Neural progenitor cell (in vitro differentiated cells): ENCODE data around the gene ZNF747. TPM values are rescaled to one million over a fixed set of nuclear protein-coding genes. Genes with fewer than 3 reads are reported as not detected.

Experiments used
- DNase-seq: peaks from one replicate; pipeline ENCODE4 v3.0.0-alpha.2; 2016; ENCODE audit warnings: low spot score
- H2AFZ ChIP-seq: fragments of 200-600 bp; sonication (generic); replicated peaks from 2 replicates; pipeline ENCODE4 v1.6.1; 2016; ENCODE audit warnings: antibody characterized with exemption
- H3F3A ChIP-seq: fragments of 200-600 bp; sonication (generic); 2 replicates; pipeline ENCODE4 v1.6.1; 2016; ENCODE audit warnings: antibody characterized with exemption, low read depth
- H3K27ac ChIP-seq: fragments of 200-600 bp; sonication (generic); 2 replicates; pipeline ENCODE4 v1.5.1; 2016; ENCODE audit warnings: mild to moderate bottlenecking
- H3K27me3 ChIP-seq: fragments of 200-600 bp; sonication (generic); 2 replicates; pipeline ENCODE4 v1.6.1; 2016; ENCODE audit warnings: mild to moderate bottlenecking, moderate library complexity
- H3K36me3 ChIP-seq: fragments of 200-600 bp; sonication (generic); 2 replicates; pipeline ENCODE4 v1.5.1; 2016
- H3K4me1 ChIP-seq: fragments of 200-600 bp; sonication (generic); 2 replicates; pipeline ENCODE4 v1.6.1; 2016; ENCODE audit warnings: mixed run types
- H3K4me2 ChIP-seq: fragments of 200-600 bp; sonication (generic); 2 replicates; pipeline ENCODE4 v1.6.1; 2016
- H3K4me3 ChIP-seq: fragments of 200-600 bp; sonication (generic); 2 replicates; pipeline ENCODE4 v1.5.1; 2016
- H3K79me2 ChIP-seq: fragments of 200-600 bp; sonication (generic); 2 replicates; pipeline ENCODE4 v1.6.1; 2016; ENCODE audit warnings: low read depth
- H3K9ac ChIP-seq: fragments of 200-600 bp; sonication (generic); 2 replicates; pipeline ENCODE4 v1.6.1; 2016
- H3K9me3 ChIP-seq: fragments of 200-600 bp; sonication (generic); 2 replicates; pipeline ENCODE4 v1.5.1; 2016; ENCODE audit warnings: low read depth
- H4K20me1 ChIP-seq: fragments of 200-600 bp; sonication (generic); 2 replicates; pipeline ENCODE4 v1.6.1; 2016; ENCODE audit warnings: low read depth
- H3K27ac Mint-ChIP-seq: 3 replicates; pipeline ENCODE4 v1.8.0; 2021; ENCODE audit warnings: mixed read lengths
- H3K27me3 Mint-ChIP-seq: 2 replicates; pipeline ENCODE4 v1.8.0; 2022; ENCODE audit warnings: low read depth, mild to moderate bottlenecking, inconsistent platforms, moderate library complexity, mixed read lengths; ENCODE audit not compliant: insufficient read depth
- H3K36me3 Mint-ChIP-seq: 3 replicates; pipeline ENCODE4 v1.8.0; 2021; ENCODE audit warnings: mixed read lengths
- H3K4me1 Mint-ChIP-seq: 3 replicates; pipeline ENCODE4 v1.8.0; 2021; ENCODE audit warnings: mixed read lengths
- H3K4me3 Mint-ChIP-seq: 3 replicates; pipeline ENCODE4 v1.8.0; 2021; ENCODE audit warnings: mild to moderate bottlenecking, moderate library complexity, mixed read lengths
- H3K9me3 Mint-ChIP-seq: 3 replicates; pipeline ENCODE4 v1.8.0; 2020; ENCODE audit warnings: mixed read lengths
- EZH2 ChIP-seq: fragments of 200-600 bp; sonication (generic); IDR thresholded peaks from 2 replicates; pipeline ENCODE4 v1.6.1; 2017; ENCODE audit warnings: antibody characterized with exemption, mild to moderate bottlenecking, moderate library complexity
- EZH2phosphoT487 ChIP-seq: fragments of 200-600 bp; sonication (generic); IDR thresholded peaks from 2 replicates; pipeline ENCODE4 v1.6.1; 2017; ENCODE audit warnings: antibody characterized with exemption
- microRNA-seq: library from miRNA; unstranded; fragments of <30 nt; microRNA quantifications from one replicate; pipeline ENCODE4, GENCODE V29; 2016
- small RNA-seq: library from RNA; depleted of rRNA; stranded (forward); fragments of <200 nt; gene quantifications from one replicate; pipeline ENCODE3, GENCODE V24; 2015
- total RNA-seq: library from RNA; depleted of rRNA; stranded (reverse); fragments of >200 nt; gene quantifications from 2 replicates; pipeline ENCODE4 v1.2.3, GENCODE V29; 2015; ENCODE audit warnings: low replicate concordance
- TF ChIP-seq, protein P1 (sequence below): fragments of 200-600 bp; sonication (generic); IDR thresholded peaks from 2 replicates; pipeline ENCODE4 v1.5.1; 2017; ENCODE audit warnings: antibody characterized with exemption, mild to moderate bottlenecking

Gene ZNF747
- total RNA-seq, 1 donor from 2014 or later, result 7.0 TPM

- Mint-ChIP-seq H3K27ac (no peak overlapping the region), H3K4me3 (no peak overlapping the region), H3K9me3 (no peaks in the 10 kb centered on the region), H3K4me1 (peaks cover 2% of the 10 kb centered on the region), H3K36me3 (no peaks in the 10 kb centered on the region), H3K27me3 (peaks cover 12% of the 10 kb centered on the region)
- H4K20me1 ChIP-seq, result no peaks in the 10 kb centered on the region
- no peaks in the 10 kb centered on the region for H3F3A ChIP-seq
- no peak for DNase-seq
- H3K36me3 ChIP-seq, result no peaks in the 10 kb centered on the region
- peaks cover 4% of the 10 kb centered on the region for H3K4me1 ChIP-seq
- no peak overlapping the region for H3K27ac ChIP-seq
- no peaks in the 10 kb centered on the region for H3K9me3 ChIP-seq
- H2AFZ ChIP-seq, result no peak overlapping the region
- no peaks in the 10 kb centered on the region for H3K27me3 ChIP-seq
- H3K79me2 ChIP-seq, result no peaks in the 10 kb centered on the region
- H3K4me3 ChIP-seq, result no peak overlapping the region
- H3K9ac ChIP-seq, result no peak overlapping the region
- H3K4me2 ChIP-seq, result no peak overlapping the region
- TF ChIP-seq EZH2phosphoT487, result no peak
- no peak for TF ChIP-seq EZH2
- TF ChIP-seq, protein P1, sequence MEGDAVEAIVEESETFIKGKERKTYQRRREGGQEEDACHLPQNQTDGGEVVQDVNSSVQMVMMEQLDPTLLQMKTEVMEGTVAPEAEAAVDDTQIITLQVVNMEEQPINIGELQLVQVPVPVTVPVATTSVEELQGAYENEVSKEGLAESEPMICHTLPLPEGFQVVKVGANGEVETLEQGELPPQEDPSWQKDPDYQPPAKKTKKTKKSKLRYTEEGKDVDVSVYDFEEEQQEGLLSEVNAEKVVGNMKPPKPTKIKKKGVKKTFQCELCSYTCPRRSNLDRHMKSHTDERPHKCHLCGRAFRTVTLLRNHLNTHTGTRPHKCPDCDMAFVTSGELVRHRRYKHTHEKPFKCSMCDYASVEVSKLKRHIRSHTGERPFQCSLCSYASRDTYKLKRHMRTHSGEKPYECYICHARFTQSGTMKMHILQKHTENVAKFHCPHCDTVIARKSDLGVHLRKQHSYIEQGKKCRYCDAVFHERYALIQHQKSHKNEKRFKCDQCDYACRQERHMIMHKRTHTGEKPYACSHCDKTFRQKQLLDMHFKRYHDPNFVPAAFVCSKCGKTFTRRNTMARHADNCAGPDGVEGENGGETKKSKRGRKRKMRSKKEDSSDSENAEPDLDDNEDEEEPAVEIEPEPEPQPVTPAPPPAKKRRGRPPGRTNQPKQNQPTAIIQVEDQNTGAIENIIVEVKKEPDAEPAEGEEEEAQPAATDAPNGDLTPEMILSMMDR, result no peak
These were observed 49.8 kb downstream of the ZNF747 start for GRCh38 chr16:30484887-30485286.

DNA sequence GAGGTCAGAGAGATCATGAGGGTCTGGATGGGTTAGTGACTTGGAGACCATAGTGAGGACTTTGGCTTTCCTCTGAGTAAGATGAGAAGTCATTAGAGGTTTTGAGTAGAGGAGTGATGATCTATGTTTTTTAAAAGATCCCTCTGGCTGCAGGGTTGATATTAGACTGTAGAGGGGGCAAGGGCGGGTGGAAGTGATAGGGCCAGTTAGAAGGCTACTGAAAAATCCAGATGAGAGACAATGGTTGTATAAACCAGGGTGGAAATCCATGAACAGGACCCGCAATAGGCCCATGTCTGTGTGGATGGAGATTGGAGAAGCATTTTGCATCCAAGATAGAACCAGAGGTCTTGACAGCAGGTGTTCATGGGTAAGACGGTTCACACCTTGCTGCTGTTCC, 52.3 kb downstream of the ZNF747 start:
- TF ChIP-seq EZH2phosphoT487, result no peak
- TF ChIP-seq, protein P1, result peak; percentile 7
- Histone ChIP-seq H4K20me1 (no peaks in the 10 kb centered on the region), H3K36me3 (no peaks in the 10 kb centered on the region), H3K27ac (no peak overlapping the region), H3K4me3 (no peak overlapping the region), H2AFZ (no peak overlapping the region), H3K9ac (no peak overlapping the region), H3K9me3 (no peaks in the 10 kb centered on the region), H3F3A (no peaks in the 10 kb centered on the region), H3K79me2 (no peaks in the 10 kb centered on the region), H3K27me3 (no peaks in the 10 kb centered on the region), H3K4me1 (no peaks in the 10 kb centered on the region), H3K4me2 (no peak overlapping the region)
- Mint-ChIP-seq H3K36me3 (no peaks in the 10 kb centered on the region), H3K9me3 (no peaks in the 10 kb centered on the region), H3K4me3 (no peak overlapping the region), H3K4me1 (peaks cover 2% of the 10 kb centered on the region), H3K27me3 (peaks cover 19% of the 10 kb centered on the region), H3K27ac (no peak overlapping the region)
- no peak for DNase-seq

GRCh38 chr16:30481381-30481780, 53.3 kb downstream of the ZNF747 start:
- H3K27ac Mint-ChIP-seq, result no peak overlapping the region

More at GRCh38 chr16:30481381-30481780, 53.3 kb downstream of the ZNF747 start:
- Histone ChIP-seq H3K9ac (no peak overlapping the region), H3K79me2 (no peaks in the 10 kb centered on the region), H3K4me1 (no peaks in the 10 kb centered on the region), H3K4me2 (no peak overlapping the region), H3K27ac (no peak overlapping the region), H3F3A (no peaks in the 10 kb centered on the region), H4K20me1 (no peaks in the 10 kb centered on the region), H3K36me3 (no peaks in the 10 kb centered on the region), H3K4me3 (no peak overlapping the region), H2AFZ (no peak overlapping the region), H3K9me3 (no peaks in the 10 kb centered on the region), H3K27me3 (no peaks in the 10 kb centered on the region)
- TF ChIP-seq EZH2phosphoT487, result no peak
- no peak for TF ChIP-seq EZH2
- TF ChIP-seq, protein P1, result no peak
- Mint-ChIP-seq H3K4me1 (peaks cover 2% of the 10 kb centered on the region), H3K36me3 (no peaks in the 10 kb centered on the region), H3K27me3 (peaks cover 15% of the 10 kb centered on the region), H3K9me3 (no peaks in the 10 kb centered on the region), H3K4me3 (no peak overlapping the region)
- no peak for DNase-seq

Small RNAs within 50 kb of the gene (microRNA-seq; reads per million reads assigned to microRNA genes)
- gene MIR4518, result not detected

Small RNAs within 50 kb of the gene (small RNA-seq; reads per million reads assigned to genes)
- not detected for gene MIR4518
- gene RNU7-61P, result not detected

Other genes starting within 250 kb of the ZNF747 start
- 30.4 and 55.1 TPM in 2 replicates for gene CD2BP2, start 179.6 kb downstream of the ZNF747 start, total RNA-seq
- 8.2 and 23.4 TPM in 2 replicates for gene TBC1D10B, start 164.4 kb downstream of the ZNF747 start, total RNA-seq
- 0.68 and 4.1 TPM in 2 replicates for gene MYL11, start 160.1 kb downstream of the ZNF747 start, total RNA-seq
- 1.1 TPM in 1 of 2 replicates, not detected in the other for gene SEPTIN1, start 152.3 kb downstream of the ZNF747 start, total RNA-seq
- 39.3 and 41.8 TPM in 2 replicates for gene ZNF48, start 139.4 kb downstream of the ZNF747 start, total RNA-seq
- 6.0 and 17.7 TPM in 2 replicates for gene ZNF771, start 127.3 kb downstream of the ZNF747 start, total RNA-seq
- gene DCTPP1, start 104.8 kb downstream of the ZNF747 start, total RNA-seq, result 30.4 and 47.9 TPM in 2 replicates
- gene SEPHS2, start 89.0 kb downstream of the ZNF747 start, total RNA-seq, result 9.0 and 13.9 TPM in 2 replicates
- not detected in 2 replicates for gene ITGAL, start 62.1 kb downstream of the ZNF747 start, total RNA-seq
- gene ZNF768, start 8.3 kb downstream of the ZNF747 start, total RNA-seq, result 15.5 and 49.9 TPM in 2 replicates
- gene ZNF764, start 23.5 kb upstream of the ZNF747 start, total RNA-seq, result 3.6 and 12.6 TPM in 2 replicates
- gene ZNF688, start 36.9 kb upstream of the ZNF747 start, total RNA-seq, result 3.6 and 6.2 TPM in 2 replicates
- gene ZNF785, start 50.8 kb upstream of the ZNF747 start, total RNA-seq, result 17.8 and 19.5 TPM in 2 replicates
- gene ZNF689, start 75.5 kb upstream of the ZNF747 start, total RNA-seq, result 9.2 and 15.3 TPM in 2 replicates
- 3.5 and 14.6 TPM in 2 replicates for gene PRR14, start 116.1 kb upstream of the ZNF747 start, total RNA-seq
- gene FBRS, start 123.6 kb upstream of the ZNF747 start, total RNA-seq, result 3.6 and 20.5 TPM in 2 replicates
- 4.6 and 8.8 TPM in 2 replicates for gene SRCAP, start 164.3 kb upstream of the ZNF747 start, total RNA-seq
- 20.2 and 31.4 TPM in 2 replicates for gene PHKG2, start 213.6 kb upstream of the ZNF747 start, total RNA-seq
- gene CFAP119, start 227.2 kb upstream of the ZNF747 start, total RNA-seq, result 0.56 and 8.0 TPM in 2 replicates
- gene RNF40, start 227.5 kb upstream of the ZNF747 start, total RNA-seq, result 45.6 and 77.3 TPM in 2 replicates